DND-41 (cell line): Measurements from ENCODE around the gene FAT1.
"Not testable (repeated sequence)": the region's sequence is repeated elsewhere in the genome, so short reads cannot be mapped to it uniquely, and the experiment has no call there.

Experiments used
- ATAC-seq: fragments of 200-7000 bp; cut with Tn5 transposase; 3 replicates; pipeline ENCODE4 v1.9.1; 2021; ENCODE audit warnings: low read depth; ENCODE audit not compliant: insufficient read depth
- DNase-seq: peaks from one replicate; pipeline ENCODE4 v3.0.0-alpha.2; 2020
- H2AFZ ChIP-seq: 2 replicates; pipeline ENCODE4 v1.6.0; 2012; ENCODE audit warnings: low read depth, low read length
- H3K27ac ChIP-seq: 2 replicates; pipeline ENCODE4 v1.5.1; 2012; ENCODE audit warnings: low read length, inconsistent platforms
- H3K27me3 ChIP-seq: fragments of 200-600 bp; sonication (generic); 2 replicates; pipeline ENCODE4 v1.6.0; 2012; ENCODE audit warnings: low read length, mild to moderate bottlenecking, inconsistent platforms; ENCODE audit not compliant: insufficient read depth, poor library complexity
- H3K36me3 ChIP-seq: 2 replicates; pipeline ENCODE4 v1.5.1; 2012; ENCODE audit warnings: low read length, inconsistent platforms; ENCODE audit not compliant: insufficient read depth
- H3K4me1 ChIP-seq: 2 replicates; pipeline ENCODE4 v1.5.1; 2012; ENCODE audit warnings: mild to moderate bottlenecking, low read length; ENCODE audit not compliant: insufficient read depth
- H3K4me2 ChIP-seq: 2 replicates; pipeline ENCODE4 v1.6.0; 2012; ENCODE audit warnings: mild to moderate bottlenecking, moderate library complexity, low read length, inconsistent platforms; ENCODE audit not compliant: insufficient read depth
- H3K4me3 ChIP-seq, 2 experiments: fragments of 200-600 bp in 1 of 2; shearing (Covaris generic) in 1 of 2; 2 replicates each; pipeline ENCODE4 v1.5.1; 2012 to 2016; ENCODE audit warnings: inconsistent platforms in 2 of 2, low read length in 2 of 2, mild to moderate bottlenecking in 2 of 2, low read depth in 1 of 2, moderate library complexity in 1 of 2
- H3K79me2 ChIP-seq: 2 replicates; pipeline ENCODE4 v1.6.0; 2012; ENCODE audit warnings: low read length, inconsistent platforms; ENCODE audit not compliant: insufficient read depth
- H3K9ac ChIP-seq: 2 replicates; pipeline ENCODE4 v1.6.0; 2012; ENCODE audit warnings: low read depth, mild to moderate bottlenecking, inconsistent platforms, low read length, moderate library complexity
- H3K9me3 ChIP-seq: 2 replicates; pipeline ENCODE4 v1.5.1; 2012; ENCODE audit warnings: low read length, moderate library complexity, mild to moderate bottlenecking, inconsistent platforms; ENCODE audit not compliant: insufficient read depth, severe bottlenecking
- H4K20me1 ChIP-seq: 2 replicates; pipeline ENCODE4 v1.6.0; 2012; ENCODE audit warnings: low read length; ENCODE audit not compliant: insufficient read depth
- EZH2 ChIP-seq: IDR thresholded peaks from 3 replicates; pipeline ENCODE4 v1.6.1; 2012; ENCODE audit warnings: borderline replicate concordance, low read depth, mild to moderate bottlenecking, moderate library complexity, low read length, inconsistent platforms; ENCODE audit not compliant: severe bottlenecking
- TF ChIP-seq, protein P1 (sequence below): IDR thresholded peaks from 2 replicates; pipeline ENCODE4 v1.5.1; 2012; ENCODE audit warnings: borderline replicate concordance, low read length, moderate library complexity, mild to moderate bottlenecking; ENCODE audit not compliant: poor library complexity, severe bottlenecking; ENCODE audit errors: extremely low read depth

The FAT1 gene

DNA sequence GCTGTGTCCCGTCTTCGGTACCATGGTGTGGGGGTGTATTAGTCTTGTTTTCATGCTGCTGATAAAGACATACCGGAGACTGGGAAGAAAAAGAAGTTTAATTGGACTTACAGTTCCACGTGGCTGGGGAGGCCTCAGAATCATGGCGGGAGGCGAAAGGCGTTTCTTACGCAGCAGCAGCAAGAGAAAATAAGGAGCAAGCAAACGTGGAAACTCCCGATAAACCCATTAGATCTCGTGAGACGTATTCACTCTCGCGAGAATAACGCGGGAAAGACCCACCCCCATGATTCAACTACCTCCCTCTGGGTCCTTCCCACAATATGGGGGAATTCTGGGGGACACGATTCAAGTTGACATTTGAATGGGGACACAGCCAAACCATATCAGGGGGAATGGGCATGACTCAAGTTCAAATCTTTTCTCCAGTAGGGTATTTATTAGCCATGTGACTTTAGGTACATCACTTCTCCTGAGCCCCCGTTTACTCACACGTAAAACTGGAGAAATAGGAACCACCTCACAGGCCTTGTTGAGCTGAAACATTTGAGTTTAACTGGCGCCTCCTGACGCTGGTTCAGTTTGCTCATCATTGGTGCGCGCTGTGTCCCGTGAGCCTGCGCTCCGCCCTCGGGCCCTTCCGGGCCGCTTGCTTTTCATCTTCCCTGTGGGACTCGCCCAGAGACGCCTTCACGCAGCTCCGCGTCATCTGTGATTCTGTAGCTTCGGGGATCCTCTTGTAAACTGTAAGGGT is 35.5 kb upstream of the FAT1 start:
- Histone ChIP-seq H3K9me3 (peaks cover 5% of the 10 kb centered on the region), H3K36me3 (no peaks in the 10 kb centered on the region), H3K27ac (no peak overlapping the region), H3K27me3 (no peaks in the 10 kb centered on the region), H3K9ac (no peak overlapping the region), H3K79me2 (no peaks in the 10 kb centered on the region), H3K4me2 (no peak overlapping the region), H4K20me1 (no peaks in the 10 kb centered on the region), H3K4me1 (no peaks in the 10 kb centered on the region), H2AFZ (no peak overlapping the region), H3K4me3 (no peak overlapping the region)
- TF ChIP-seq EZH2, result no peak
- TF ChIP-seq, protein P1, sequence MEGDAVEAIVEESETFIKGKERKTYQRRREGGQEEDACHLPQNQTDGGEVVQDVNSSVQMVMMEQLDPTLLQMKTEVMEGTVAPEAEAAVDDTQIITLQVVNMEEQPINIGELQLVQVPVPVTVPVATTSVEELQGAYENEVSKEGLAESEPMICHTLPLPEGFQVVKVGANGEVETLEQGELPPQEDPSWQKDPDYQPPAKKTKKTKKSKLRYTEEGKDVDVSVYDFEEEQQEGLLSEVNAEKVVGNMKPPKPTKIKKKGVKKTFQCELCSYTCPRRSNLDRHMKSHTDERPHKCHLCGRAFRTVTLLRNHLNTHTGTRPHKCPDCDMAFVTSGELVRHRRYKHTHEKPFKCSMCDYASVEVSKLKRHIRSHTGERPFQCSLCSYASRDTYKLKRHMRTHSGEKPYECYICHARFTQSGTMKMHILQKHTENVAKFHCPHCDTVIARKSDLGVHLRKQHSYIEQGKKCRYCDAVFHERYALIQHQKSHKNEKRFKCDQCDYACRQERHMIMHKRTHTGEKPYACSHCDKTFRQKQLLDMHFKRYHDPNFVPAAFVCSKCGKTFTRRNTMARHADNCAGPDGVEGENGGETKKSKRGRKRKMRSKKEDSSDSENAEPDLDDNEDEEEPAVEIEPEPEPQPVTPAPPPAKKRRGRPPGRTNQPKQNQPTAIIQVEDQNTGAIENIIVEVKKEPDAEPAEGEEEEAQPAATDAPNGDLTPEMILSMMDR, result no peak
- DNase-seq (no peak), ATAC-seq (no peak)

DNA sequence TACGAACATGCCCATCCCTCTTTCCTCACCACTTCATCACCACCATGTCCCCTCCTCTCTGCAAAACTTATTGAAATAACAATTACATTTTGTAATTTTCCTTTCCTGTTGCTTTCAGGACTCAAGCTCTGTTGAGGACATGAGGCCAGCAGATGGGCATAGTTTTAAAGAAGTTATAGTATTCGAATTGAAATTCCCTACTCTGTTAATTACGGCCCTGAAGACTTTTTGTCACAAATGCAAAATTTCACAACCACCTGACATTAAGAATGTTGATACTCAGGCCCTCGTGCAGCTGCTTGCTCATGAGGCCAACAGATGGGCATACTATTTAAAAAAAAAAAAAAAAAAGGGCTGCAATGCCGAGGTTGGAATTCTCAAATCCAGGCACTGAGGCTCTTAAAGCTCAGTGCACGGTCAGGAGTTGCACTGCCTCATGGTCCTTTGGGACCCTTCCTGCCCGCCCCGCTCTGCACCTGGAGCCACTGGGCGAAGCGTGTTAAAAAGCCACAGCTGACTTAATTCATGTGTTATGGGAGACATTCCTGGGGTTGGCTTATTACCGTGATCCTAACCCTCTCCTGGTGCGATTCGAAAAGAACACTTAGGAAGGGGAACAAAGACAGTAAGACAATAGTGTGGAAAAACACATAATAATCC is 34.2 kb upstream of the FAT1 start:
- Histone ChIP-seq H3K79me2 (no peaks in the 10 kb centered on the region), H3K4me3 (no peak overlapping the region), H3K36me3 (no peaks in the 10 kb centered on the region), H3K4me2 (no peak overlapping the region), H3K27me3 (no peaks in the 10 kb centered on the region), H3K4me1 (no peaks in the 10 kb centered on the region), H3K9me3 (peaks cover 5% of the 10 kb centered on the region), H3K9ac (no peak overlapping the region), H4K20me1 (no peaks in the 10 kb centered on the region), H2AFZ (no peak overlapping the region), H3K27ac (no peak overlapping the region)
- ATAC-seq (no peak), DNase-seq (no peak)
- no peak for TF ChIP-seq EZH2
- TF ChIP-seq, protein P1, result no peak

DNA sequence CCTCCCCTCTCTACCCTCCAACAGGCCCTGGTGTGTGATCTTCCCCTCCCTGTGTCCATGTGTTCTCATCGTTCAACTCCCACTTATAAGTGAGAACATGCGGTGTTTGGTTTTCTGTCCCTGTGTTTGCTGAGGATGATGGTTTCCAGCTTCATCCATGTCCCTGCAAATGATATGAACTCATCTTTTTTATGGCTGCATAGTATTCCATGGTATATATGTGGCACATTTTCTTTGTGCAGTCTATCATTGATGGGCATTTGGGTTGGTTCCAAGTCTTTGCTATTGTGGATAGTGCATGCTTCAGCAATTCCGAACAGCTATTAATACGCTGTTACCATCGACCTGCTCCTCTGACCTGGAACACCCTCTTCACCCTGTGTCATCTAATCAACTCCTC is 32.9 kb upstream of the FAT1 start:
- H3K4me3 ChIP-seq, H3K79me2 ChIP-seq, H4K20me1 ChIP-seq, H3K36me3 ChIP-seq, DNase-seq, ATAC-seq, H3K27me3 ChIP-seq, H3K27ac ChIP-seq, H3K9ac ChIP-seq, H3K4me2 ChIP-seq, H2AFZ ChIP-seq, H3K9me3 ChIP-seq, H3K4me1 ChIP-seq: not testable (repeated sequence)

DNA sequence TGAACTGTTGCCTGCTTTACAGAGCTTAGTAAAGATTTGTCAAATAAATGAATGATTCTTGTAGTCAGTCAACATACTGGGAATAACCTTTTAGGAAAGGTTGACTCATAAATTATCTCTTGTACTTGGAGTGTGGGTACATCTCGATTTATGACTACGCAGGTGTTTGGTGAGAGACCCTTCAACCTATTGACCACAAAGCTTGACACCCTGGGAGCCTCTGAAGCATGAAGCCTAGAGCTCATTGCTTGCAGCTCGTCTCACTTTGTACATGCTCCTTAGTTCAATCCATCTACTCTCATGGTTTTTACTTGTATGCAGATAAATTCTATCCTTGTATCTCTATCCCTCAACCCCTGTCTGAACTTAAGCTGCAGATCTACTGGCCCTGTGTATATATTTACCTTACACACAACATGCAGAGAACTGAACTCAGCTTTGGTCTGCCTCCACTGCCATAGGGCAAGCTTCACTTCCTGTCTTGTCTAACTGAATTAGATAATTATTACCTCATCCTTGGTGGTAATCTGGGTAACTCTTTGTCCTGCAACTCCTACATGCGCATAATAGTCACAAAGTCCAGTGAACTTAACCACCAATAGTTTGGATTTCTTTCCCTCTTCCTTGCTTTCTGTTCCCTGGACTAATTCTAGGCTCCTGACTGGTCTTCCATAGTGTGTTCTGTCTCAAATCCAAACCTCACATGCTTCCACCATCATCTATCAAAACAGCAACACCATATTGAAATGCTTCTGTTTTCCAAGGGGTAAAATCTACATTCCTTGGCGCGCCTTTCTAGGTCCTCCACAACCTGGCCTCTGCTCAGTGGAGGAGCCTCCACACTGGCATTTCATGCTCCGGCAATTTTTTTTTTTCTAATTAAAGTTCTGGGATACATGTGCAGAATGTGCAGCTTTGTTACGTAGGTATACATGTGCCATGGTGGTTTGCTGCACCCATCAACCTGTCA is 32.2 kb upstream of the FAT1 start:
- ATAC-seq (no peak), DNase-seq (no peak)
- H2AFZ ChIP-seq, result no peak overlapping the region
- H3K9ac ChIP-seq, result no peak overlapping the region
- no peaks in the 10 kb centered on the region for H3K27me3 ChIP-seq
- no peak overlapping the region for H3K4me2 ChIP-seq
- H3K79me2 ChIP-seq, result no peaks in the 10 kb centered on the region
- H3K27ac ChIP-seq, result no peak overlapping the region
- no peak overlapping the region for H3K4me3 ChIP-seq
- H3K9me3 ChIP-seq, result peaks cover 5% of the 10 kb centered on the region
- no peaks in the 10 kb centered on the region for H3K36me3 ChIP-seq
- TF ChIP-seq, protein P1, result no peak
- no peak for TF ChIP-seq EZH2
- no peaks in the 10 kb centered on the region for H4K20me1 ChIP-seq
- no peaks in the 10 kb centered on the region for H3K4me1 ChIP-seq
